Measurements from ENCODE around the gene DNAH12.

The DNAH12 gene

GRCh38 chr3:57283334-57283733, 260.8 kb downstream of the DNAH12 start:
- H3K4me2 ChIP-seq (ENCODE audit: low read depth, low read length), result no peak overlapping the region
- H3K9me3 ChIP-seq (replicated peaks; ENCODE audit: insufficient read depth, low read length), result no peaks in the 10 kb centered on the region
- no peaks in the 10 kb centered on the region for H3K36me3 ChIP-seq (replicated peaks; ENCODE audit: insufficient read depth, low read length)
- no peak overlapping the region for H3K27ac ChIP-seq (ENCODE audit: low read length)
- H3K4me3 ChIP-seq (ENCODE audit: low read length), result no peak overlapping the region
- H3F3A ChIP-seq (ENCODE audit: insufficient read depth, low read length), result no peaks in the 10 kb centered on the region
- H2AFZ ChIP-seq (ENCODE audit: low read length), result no peak overlapping the region
- H3K79me2 ChIP-seq (ENCODE audit: low read length), result no peaks in the 10 kb centered on the region
- no peaks in the 10 kb centered on the region for H3K27me3 ChIP-seq (replicated peaks; ENCODE audit: insufficient read depth, low read length)
- no peak overlapping the region for H3K9ac ChIP-seq (ENCODE audit: low read length)
- H3K9me2 ChIP-seq (replicated peaks; ENCODE audit: insufficient read depth, low read length), result no peaks in the 10 kb centered on the region
- no peak for TF ChIP-seq CTCF (IDR thresholded peaks at IDR 0.05; ENCODE audit: low read length)
- no peak for TF ChIP-seq EZH2 (optimal IDR thresholded peaks at IDR 0.05; ENCODE audit: low read depth, low read length)
- TF ChIP-seq EZH2phosphoT487 (IDR thresholded peaks at IDR 0.05; ENCODE audit: low read length), result no peak
- H3K4me1 ChIP-seq (ENCODE audit: low read length), result no peaks in the 10 kb centered on the region
- DNase-seq, result no peak
- no peaks in the 10 kb centered on the region for H4K20me1 ChIP-seq (ENCODE audit: insufficient read depth, low read length)

GRCh38 chr3:57281715-57282114, 262.4 kb downstream of the DNAH12 start:
- no peaks in the 10 kb centered on the region for H3K9me2 ChIP-seq (replicated peaks; ENCODE audit: insufficient read depth, low read length)
- no peak overlapping the region for H2AFZ ChIP-seq (ENCODE audit: low read length)
- no peaks in the 10 kb centered on the region for H3K4me1 ChIP-seq (ENCODE audit: low read length)
- H3K4me3 ChIP-seq (ENCODE audit: low read length), result no peak overlapping the region
- H4K20me1 ChIP-seq (ENCODE audit: insufficient read depth, low read length), result no peaks in the 10 kb centered on the region
- H3K36me3 ChIP-seq (replicated peaks; ENCODE audit: insufficient read depth, low read length), result no peaks in the 10 kb centered on the region
- DNase-seq, result no peak
- H3K4me2 ChIP-seq (ENCODE audit: low read depth, low read length), result no peak overlapping the region
- no peaks in the 10 kb centered on the region for H3K9me3 ChIP-seq (replicated peaks; ENCODE audit: insufficient read depth, low read length)
- no peak overlapping the region for H3K9ac ChIP-seq (ENCODE audit: low read length)
- H3K27ac ChIP-seq (ENCODE audit: low read length), result no peak overlapping the region
- no peaks in the 10 kb centered on the region for H3K27me3 ChIP-seq (replicated peaks; ENCODE audit: insufficient read depth, low read length)
- no peaks in the 10 kb centered on the region; the same call in 1 of the 2 replicates for H3F3A ChIP-seq (ENCODE audit: insufficient read depth, low read length)
- no peak for TF ChIP-seq EZH2phosphoT487 (IDR thresholded peaks at IDR 0.05; ENCODE audit: low read length)
- no peak for TF ChIP-seq EZH2 (optimal IDR thresholded peaks at IDR 0.05; ENCODE audit: low read depth, low read length)
- no peak for TF ChIP-seq CTCF (IDR thresholded peaks at IDR 0.05; ENCODE audit: low read length)
- H3K79me2 ChIP-seq (ENCODE audit: low read length), result no peaks in the 10 kb centered on the region

DNA sequence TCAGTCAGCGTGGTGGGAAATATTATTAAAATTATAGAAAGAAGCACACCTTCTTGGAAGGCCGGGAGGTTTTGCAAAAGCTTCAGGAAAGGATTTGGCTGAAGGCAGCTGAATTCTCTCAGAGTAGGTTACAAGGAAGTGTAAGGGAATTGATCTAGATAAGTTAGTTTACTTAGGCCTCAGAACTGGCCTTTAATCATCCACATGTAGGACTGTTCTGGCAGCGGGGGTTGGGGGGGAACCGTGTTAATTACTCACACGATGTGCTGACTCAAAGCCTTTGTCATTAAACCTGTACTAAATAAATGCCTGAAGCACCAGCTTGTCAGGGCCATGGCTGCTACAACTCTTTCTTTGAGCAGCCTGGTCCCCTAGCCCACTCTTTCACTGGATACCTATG, 264.5 kb downstream of the DNAH12 start:
- no peak for DNase-seq
- no peaks in the 10 kb centered on the region for H3K9me2 ChIP-seq (replicated peaks; ENCODE audit: insufficient read depth, low read length)
- no peak overlapping the region for H2AFZ ChIP-seq (ENCODE audit: low read length)
- H3K79me2 ChIP-seq (ENCODE audit: low read length), result no peaks in the 10 kb centered on the region
- no peak overlapping the region for H3K9ac ChIP-seq (ENCODE audit: low read length)
- H3K36me3 ChIP-seq (replicated peaks; ENCODE audit: insufficient read depth, low read length), result no peaks in the 10 kb centered on the region
- no peaks in the 10 kb centered on the region for H3K4me1 ChIP-seq (ENCODE audit: low read length)
- H3K4me2 ChIP-seq (ENCODE audit: low read depth, low read length), result no peak overlapping the region
- H3K27me3 ChIP-seq (replicated peaks; ENCODE audit: insufficient read depth, low read length), result no peaks in the 10 kb centered on the region
- TF ChIP-seq EZH2 (optimal IDR thresholded peaks at IDR 0.05; ENCODE audit: low read depth, low read length) (no peak), CTCF (IDR thresholded peaks at IDR 0.05; ENCODE audit: low read length) (no peak), EZH2phosphoT487 (IDR thresholded peaks at IDR 0.05; ENCODE audit: low read length) (no peak)
- no peaks in the 10 kb centered on the region; the same call in 1 of the 2 replicates for H3F3A ChIP-seq (ENCODE audit: insufficient read depth, low read length)
- H3K27ac ChIP-seq (ENCODE audit: low read length), result no peak overlapping the region
- H4K20me1 ChIP-seq (ENCODE audit: insufficient read depth, low read length), result no peaks in the 10 kb centered on the region
- no peaks in the 10 kb centered on the region for H3K9me3 ChIP-seq (replicated peaks; ENCODE audit: insufficient read depth, low read length)
- no peak overlapping the region for H3K4me3 ChIP-seq (ENCODE audit: low read length)

All from MM.1S (cell line).